Heart right ventricle (tissue), 16 donors: ENCODE measurements around the gene LMNTD1. TPM values are rescaled to one million over a fixed set of nuclear protein-coding genes. Genes with fewer than 3 reads are reported as not detected.

ENCODE experiments used
- ATAC-seq, 8 donors: fragments of 200-7000 bp; cut with Tn5 transposase; one replicate each; pipeline ENCODE4 v1.9.1; 2020; ENCODE audit warnings: mild to moderate bottlenecking in 8 of 8, moderate library complexity in 8 of 8, moderate number of reproducible peaks in 1 of 8
- DNase-seq, 2 donors: peaks; one replicate each; pipeline ENCODE4 v3.0.0-alpha.2; 2020
- H3K27ac ChIP-seq, 10 donors: fragments of 200-600 bp; sonication (generic) in 2 of 10; one replicate each; pipeline versions ENCODE4 v1.5.0 to v1.8.0; 2020 to 2022; ENCODE audit warnings: mild to moderate bottlenecking in 3 of 10
- H3K27me3 ChIP-seq, 7 donors: fragments of 200-600 bp; one replicate each; pipeline ENCODE4 v1.8.0; 2021 to 2022; ENCODE audit warnings: mild to moderate bottlenecking in 2 of 7
- H3K36me3 ChIP-seq, 9 donors: fragments of 200-600 bp; sonication (generic) in 1 of 9; one replicate each; pipeline versions ENCODE4 v1.5.0 to v1.8.0; 2020 to 2022; ENCODE audit warnings: mild to moderate bottlenecking in 2 of 9
- H3K4me1 ChIP-seq, 9 donors: fragments of 200-600 bp; sonication (generic) in 1 of 9; one replicate each; pipeline versions ENCODE4 v1.5.0 to v1.8.0; 2020 to 2022; ENCODE audit warnings: mild to moderate bottlenecking in 4 of 9
- H3K4me3 ChIP-seq, 10 donors: fragments of 200-600 bp; sonication (generic) in 2 of 10; one replicate each; pipeline versions ENCODE4 v1.5.0 to v1.8.0; 2020 to 2022; ENCODE audit warnings: mild to moderate bottlenecking in 7 of 10, moderate library complexity in 2 of 10
- H3K9me3 ChIP-seq, 11 donors: fragments of 200-600 bp in 10 of 11; sonication (generic) in 2 of 11; one replicate each; pipeline versions ENCODE4 v1.5.0 to v1.8.0; 2013 to 2022; ENCODE audit warnings: mild to moderate bottlenecking in 2 of 11, control low read depth in 1 of 11, moderate library complexity in 1 of 11
- WGBS, 2 donors: extraction: QIAGEN DNeasy Blood & Tissue Kit; methylation state at CpG; one replicate each; pipeline ENCODE4 v1.1.7; 2013; ENCODE audit warnings: inconsistent platforms in 1 of 2; 5-methylcytosine and 5-hydroxymethylcytosine counted together
- intact Hi-C, 10 donors: fragments of 100-400 bp; cut with DNase I; formaldehyde crosslinking; loops; one replicate each; pipeline versions ENCODE4 v1.11.1 to v1.14.2; 2022
- polyA plus RNA-seq, 2 donors: library from polyadenylated mRNA; stranded (reverse); fragments of 200-250 nt; gene quantifications; one replicate each; pipeline ENCODE4 v1.2.3, GENCODE V29; 2013
- total RNA-seq, 10 donors: library from RNA; stranded (reverse); fragmentation: NEBNext Ultra II Directional in 3 of 10; extraction: Animal tissue kit (Norgen Biotek cat#: 25700) in 3 of 10; gene quantifications; one replicate each; pipeline versions ENCODE4 v1.2.1 to v1.2.4, GENCODE V29; 2021 to 2023
- TF ChIP-seq, protein P1 (sequence below), 9 donors: fragments of 200-600 bp; sonication (generic) in 2 of 9; IDR thresholded peaks; one replicate each; pipeline versions ENCODE4 v1.5.0 to v1.8.0; 2021 to 2022; ENCODE audit warnings: antibody characterized with exemption in 9 of 9, mild to moderate bottlenecking in 5 of 9, moderate library complexity in 1 of 9
- donor health status: Arrhythmogenic right ventricular cardiomyopathy.
- donor health status: ischemic (EF 13 %, LVEDD 7.1; RV severe dilation, severe dysfunction).
- donor health status: healthy with polysubstance abuse.
- donor health status: DM: no; HTN: yes; CAD: no.
- donor health status: DM: no; HTN: no; CAD: no.
- donor health status: ischemic (EF 25% LVEDD 6.9; RV normal size, moderate dysfunction).
- donor health status: ischemic (EF 25% LVEDD 5.7; RV mildly dilated, moderate dysfunction).
- donor health status: healthy.
- donor health status: DM: yes; HTN: yes; CAD: no.
- donor health status: Ischemic cardiomyopathy.
- donor health status: ischemic (EF 35%, LVEDD 5.7; RV mildly dilated, moderate dysfunction).
- donor health status: nonischemic (EF 11% LVEDD 7.7; RV severe dilation, severe dysfunction).
- donor health status: DM: yes; HTN: yes; CAD: no.
- donor health status: PGD.
- donor health status: ischemic (EF 29% LVEDD 5.4; RV normal size, mild dysfunction).
- donor health status: nonischemic (EF 23%, LVEDD 6.1; RV moderate dilation, normal function).

The LMNTD1 gene
- total and polyA plus RNA-seq, 12 donors = not detected

DNA sequence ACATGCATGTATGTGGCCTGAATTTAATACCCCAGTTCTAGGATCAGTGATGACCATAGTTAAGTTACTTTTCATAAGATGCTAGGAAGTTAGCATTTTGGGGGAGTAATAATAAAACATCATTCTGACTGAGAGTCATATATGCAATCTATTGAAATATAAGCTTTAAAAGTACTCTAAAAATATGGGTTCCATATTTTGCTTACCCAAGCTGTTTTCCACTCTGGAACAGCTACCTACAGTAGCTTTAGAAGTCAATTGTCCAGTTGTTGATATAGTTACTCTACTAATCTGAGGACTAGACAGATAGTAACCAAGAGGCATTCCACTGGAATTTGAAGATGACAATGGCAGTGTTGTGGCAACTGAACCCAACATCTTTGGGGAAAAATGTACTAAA, 4.0 kb downstream of the LMNTD1 start:
- no peak for ATAC-seq
- DNase-seq = no peak
- H3K4me3 ChIP-seq = no peak overlapping the region
- H3K4me1 ChIP-seq = no peaks in the 10 kb centered on the region
- no peak overlapping the region for H3K27ac ChIP-seq
- H3K27me3 ChIP-seq = peaks cover 0 to 14% (median 0%) of the 10 kb centered on the region in 7 donors
- TF ChIP-seq, protein P1, sequence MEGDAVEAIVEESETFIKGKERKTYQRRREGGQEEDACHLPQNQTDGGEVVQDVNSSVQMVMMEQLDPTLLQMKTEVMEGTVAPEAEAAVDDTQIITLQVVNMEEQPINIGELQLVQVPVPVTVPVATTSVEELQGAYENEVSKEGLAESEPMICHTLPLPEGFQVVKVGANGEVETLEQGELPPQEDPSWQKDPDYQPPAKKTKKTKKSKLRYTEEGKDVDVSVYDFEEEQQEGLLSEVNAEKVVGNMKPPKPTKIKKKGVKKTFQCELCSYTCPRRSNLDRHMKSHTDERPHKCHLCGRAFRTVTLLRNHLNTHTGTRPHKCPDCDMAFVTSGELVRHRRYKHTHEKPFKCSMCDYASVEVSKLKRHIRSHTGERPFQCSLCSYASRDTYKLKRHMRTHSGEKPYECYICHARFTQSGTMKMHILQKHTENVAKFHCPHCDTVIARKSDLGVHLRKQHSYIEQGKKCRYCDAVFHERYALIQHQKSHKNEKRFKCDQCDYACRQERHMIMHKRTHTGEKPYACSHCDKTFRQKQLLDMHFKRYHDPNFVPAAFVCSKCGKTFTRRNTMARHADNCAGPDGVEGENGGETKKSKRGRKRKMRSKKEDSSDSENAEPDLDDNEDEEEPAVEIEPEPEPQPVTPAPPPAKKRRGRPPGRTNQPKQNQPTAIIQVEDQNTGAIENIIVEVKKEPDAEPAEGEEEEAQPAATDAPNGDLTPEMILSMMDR (IDR thresholded peaks at IDR 0.05) = no peak
- H3K36me3 ChIP-seq = no peaks in the 10 kb centered on the region
- intact Hi-C loops = no loop called here
- peaks cover 0 to 8% (median 0%) of the 10 kb centered on the region in 11 donors for H3K9me3 ChIP-seq

DNA sequence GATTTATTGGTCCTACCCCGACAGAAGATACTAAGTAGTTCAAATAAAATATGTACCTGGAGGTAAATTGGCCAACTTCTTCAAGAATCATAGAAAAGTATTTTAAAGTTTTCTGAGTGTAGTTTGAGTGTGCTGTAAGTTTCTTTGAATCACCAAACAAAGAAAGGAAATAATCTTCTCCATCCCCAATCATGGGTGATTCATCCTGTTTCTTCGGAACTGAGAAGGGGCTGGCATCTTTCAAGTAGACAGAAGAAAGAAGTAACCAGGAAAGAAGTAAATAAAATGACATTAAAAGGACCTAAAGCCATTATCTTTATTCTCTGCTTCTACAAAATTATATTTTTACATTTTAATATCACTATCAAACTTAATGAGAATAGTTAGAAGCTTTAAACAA, 6.8 kb downstream of the LMNTD1 start:
- Histone ChIP-seq H3K9me3 (peaks cover 0 to 8% (median 0%) of the 10 kb centered on the region in 11 donors), H3K4me3 (no peak overlapping the region), H3K27me3 (peaks cover 0 to 10% (median 0%) of the 10 kb centered on the region in 7 donors), H3K27ac (no peak overlapping the region), H3K36me3 (no peaks in the 10 kb centered on the region), H3K4me1 (no peaks in the 10 kb centered on the region)
- intact Hi-C loops = no loop called here
- 69 to 71% methylated on average over 2 of the region's 2 CpGs for WGBS, 2 donors
- DNase-seq (no peak), ATAC-seq (no peak)
- TF ChIP-seq, protein P1 (IDR thresholded peaks at IDR 0.05) = no peak

DNA sequence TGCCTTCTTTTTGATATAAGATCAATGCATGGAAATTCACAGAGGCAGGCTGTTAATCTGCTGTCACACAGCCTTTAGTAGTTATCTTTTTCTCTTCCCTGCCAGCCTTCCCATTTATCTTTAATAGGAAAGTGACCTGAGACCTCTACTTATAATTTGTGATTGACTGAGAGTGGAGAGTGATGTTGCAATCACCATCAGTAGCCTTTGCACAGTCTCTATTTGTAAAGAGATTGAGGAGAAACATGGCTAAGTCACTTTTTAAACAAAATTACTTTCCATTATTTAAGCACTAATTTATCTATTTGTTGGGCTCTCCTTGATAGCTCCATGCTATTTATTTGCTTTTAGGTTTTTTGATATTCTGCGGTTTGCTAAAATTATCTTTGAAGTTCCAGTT, 19.9 kb downstream of the LMNTD1 start:
- intact Hi-C loops = no loop called here
- Histone ChIP-seq H3K4me1 (no peaks in the 10 kb centered on the region), H3K9me3 (peaks cover 0 to 3% (median 0%) of the 10 kb centered on the region in 11 donors), H3K4me3 (no peak overlapping the region), H3K27me3 (no peaks in the 10 kb centered on the region), H3K36me3 (no peaks in the 10 kb centered on the region), H3K27ac (no peak overlapping the region)
- ATAC-seq (no peak), DNase-seq (no peak)
- WGBS, 2 donors = 94% methylated on average over 1 of the region's 1 CpG
- TF ChIP-seq, protein P1 (IDR thresholded peaks at IDR 0.05) = no peak

DNA sequence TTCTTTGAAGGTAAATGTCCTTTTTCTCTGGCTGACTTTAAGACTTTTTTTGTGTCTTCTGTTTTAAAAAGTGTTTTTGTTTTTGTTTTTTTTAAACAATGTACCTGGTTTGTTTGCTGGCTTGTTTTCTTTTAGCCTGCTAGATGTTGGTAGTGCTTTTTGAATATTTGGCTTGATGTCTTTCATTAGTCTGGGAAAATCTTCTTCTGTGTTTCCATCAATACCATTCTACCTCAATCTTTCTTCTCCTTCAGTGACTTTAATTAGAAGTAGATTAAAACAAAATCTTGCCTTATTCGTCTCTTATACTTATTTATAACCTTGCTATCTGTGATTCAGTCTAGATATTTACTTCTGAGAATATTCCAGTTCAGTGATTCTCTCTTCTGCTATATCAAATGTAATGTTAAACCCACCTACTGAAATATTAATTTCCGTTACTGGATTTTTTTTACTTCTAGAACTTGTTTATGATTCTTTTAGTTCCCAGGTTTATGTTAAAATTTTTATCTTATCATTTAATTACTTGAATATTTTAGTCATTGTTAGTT, 21.5 kb downstream of the LMNTD1 start:
- DNase-seq = no peak
- Histone ChIP-seq H3K9me3 (peaks cover 0 to 3% (median 0%) of the 10 kb centered on the region in 11 donors), H3K36me3 (no peaks in the 10 kb centered on the region), H3K27ac (no peak overlapping the region), H3K4me1 (no peaks in the 10 kb centered on the region), H3K27me3 (no peaks in the 10 kb centered on the region), H3K4me3 (no peak overlapping the region)
- TF ChIP-seq, protein P1 (IDR thresholded peaks at IDR 0.05) = no peak
- 43 to 46% methylated on average over 2 of the region's 2 CpGs for WGBS, 2 donors
- intact Hi-C loops = no loop called here
- ATAC-seq = no peak
